Glutamatergic neuron (in vitro differentiated cells): Measurements from ENCODE around the gene ASCL1. TPM values are rescaled to one million over a fixed set of nuclear protein-coding genes. Genes with fewer than 3 reads are reported as not detected.

Experiments used
- DNase-seq: peaks from one replicate; pipeline ENCODE4 v3.0.0; 2022
- H3K27ac Mint-ChIP-seq: one replicate; pipeline ENCODE4 v1.8.0; 2020; ENCODE audit warnings: mild to moderate bottlenecking, mixed read lengths, inconsistent platforms; ENCODE audit not compliant: unreplicated experiment
- H3K27me3 Mint-ChIP-seq: one replicate; pipeline ENCODE4 v1.8.0; 2020; ENCODE audit warnings: mild to moderate bottlenecking, moderate library complexity, mixed read lengths, inconsistent platforms; ENCODE audit not compliant: unreplicated experiment
- H3K36me3 Mint-ChIP-seq: one replicate; pipeline ENCODE4 v1.8.0; 2020; ENCODE audit warnings: mild to moderate bottlenecking, mixed read lengths, inconsistent platforms; ENCODE audit not compliant: unreplicated experiment
- H3K4me1 Mint-ChIP-seq: one replicate; pipeline ENCODE4 v1.8.0; 2020; ENCODE audit warnings: mild to moderate bottlenecking, low read depth, mixed read lengths, inconsistent platforms; ENCODE audit not compliant: unreplicated experiment
- H3K4me3 Mint-ChIP-seq: one replicate; pipeline ENCODE4 v1.8.0; 2020; ENCODE audit warnings: mild to moderate bottlenecking, mixed read lengths, inconsistent platforms; ENCODE audit not compliant: unreplicated experiment
- H3K9me3 Mint-ChIP-seq: one replicate; pipeline ENCODE4 v1.8.0; 2020; ENCODE audit warnings: mild to moderate bottlenecking, moderate library complexity, mixed read lengths, inconsistent platforms; ENCODE audit not compliant: unreplicated experiment
- CTCF ChIP-seq: fragments of 200-600 bp; sonication (generic); IDR thresholded peaks from one replicate; pipeline ENCODE4 v1.5.0; 2021; ENCODE audit not compliant: partially characterized antibody, unreplicated experiment
- total RNA-seq: library from RNA; stranded (reverse); fragmentation: NEBNext Ultra II Directional; extraction: Animal tissue kit (Norgen Biotek cat#: 25700); gene quantifications from one replicate; pipeline ENCODE4 v1.2.1, GENCODE V29; 2021; ENCODE audit not compliant: unreplicated experiment

Gene ASCL1
- total RNA-seq, 1 donor from 2014 or later, result not detected

- peak overlapping the region; percentile 91 for H3K4me3 Mint-ChIP-seq
- peaks cover 11% of the 10 kb centered on the region for H3K9me3 Mint-ChIP-seq
- H3K36me3 Mint-ChIP-seq, result no peaks in the 10 kb centered on the region
- no peak for DNase-seq
- TF ChIP-seq CTCF, result no peak
- H3K27ac Mint-ChIP-seq, result no peak overlapping the region
- H3K27me3 Mint-ChIP-seq, result peaks cover 38% of the 10 kb centered on the region
- peaks cover 10% of the 10 kb centered on the region for H3K4me1 Mint-ChIP-seq
These were observed 641 bp upstream of the ASCL1 start for GRCh38 chr12:102956738-102957327.

GRCh38 chr12:102958073-102958829 lies 777 bp downstream of the ASCL1 start:
- Mint-ChIP-seq H3K27ac (peak overlapping the region; percentile 30), H3K9me3 (peaks cover 15% of the 10 kb centered on the region), H3K27me3 (peaks cover 40% of the 10 kb centered on the region), H3K4me3 (peak overlapping the region; percentile 96), H3K4me1 (peaks cover 10% of the 10 kb centered on the region), H3K36me3 (no peaks in the 10 kb centered on the region)
- TF ChIP-seq CTCF, result no peak
- DNase-seq, result peak; percentile 83

- Mint-ChIP-seq H3K27me3 (peaks cover 45% of the 10 kb centered on the region), H3K4me1 (peaks cover 10% of the 10 kb centered on the region), H3K27ac (peak overlapping the region; percentile 13), H3K36me3 (peaks cover 2% of the 10 kb centered on the region), H3K4me3 (peak overlapping the region; percentile 78), H3K9me3 (peaks cover 15% of the 10 kb centered on the region)
- DNase-seq, result no peak
- no peak for TF ChIP-seq CTCF
These were observed 1.3 kb downstream of the ASCL1 start for GRCh38 chr12:102958830-102959176.

- Mint-ChIP-seq H3K9me3 (peaks cover 20% of the 10 kb centered on the region), H3K4me3 (no peak overlapping the region), H3K27ac (no peak overlapping the region), H3K4me1 (peaks cover 10% of the 10 kb centered on the region), H3K27me3 (peaks cover 44% of the 10 kb centered on the region), H3K36me3 (peaks cover 6% of the 10 kb centered on the region)
- DNase-seq, result no peak
- no peak for TF ChIP-seq CTCF
These were observed 1.9 kb downstream of the ASCL1 start for GRCh38 chr12:102959391-102959790.
